Measurements from ENCODE around the gene ZFHX2. TPM values are rescaled to one million over a fixed set of nuclear protein-coding genes. Genes with fewer than 3 reads are reported as not detected.

ZFHX2 gene
- total and polyA plus RNA-seq, 9 donors, result 0.35 to 2.5 (median 1.8) TPM

DNA sequence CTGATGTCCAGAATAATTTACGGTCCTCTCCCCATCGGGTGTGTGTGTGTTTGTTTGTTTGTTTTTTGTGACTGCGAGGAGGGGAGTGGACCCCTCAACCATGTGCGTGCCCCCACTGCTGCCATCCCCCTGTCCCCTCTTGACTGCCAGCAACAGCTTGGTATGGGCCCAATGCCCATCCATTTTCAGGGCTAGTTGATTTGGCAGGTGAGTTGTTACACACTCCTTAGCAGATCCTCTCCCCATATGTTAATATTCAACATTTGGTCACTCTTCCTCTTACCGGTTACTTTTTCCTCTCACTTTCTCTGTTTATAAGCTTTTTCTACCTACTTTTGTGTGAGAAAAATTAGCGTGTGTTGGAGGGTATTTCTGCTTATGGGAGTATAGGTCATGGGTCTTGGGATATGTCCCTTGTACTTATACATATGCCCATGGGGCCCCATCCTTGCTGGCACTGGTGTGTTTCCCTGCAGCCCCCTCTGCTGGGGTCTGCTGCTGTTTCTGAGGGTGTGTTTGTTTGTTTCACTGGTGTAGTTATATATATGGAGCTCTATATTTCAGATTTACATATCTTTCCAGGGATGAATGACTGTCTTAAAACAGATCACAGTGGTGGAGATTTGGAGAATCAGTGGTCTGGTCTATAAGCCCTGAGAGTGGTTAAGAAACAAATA, 33.8 kb downstream of the ZFHX2 start:
- peaks cover 2% of the 10 kb centered on the region for H3K36me3 ChIP-seq (ENCODE audit: control insufficient read depth, insufficient read depth, low read length)
- no CpG with 5 or more reads among the region's 6 CpGs for WGBS (ENCODE audit: insufficient coverage)
- DNase-seq, result no peak
- no peaks in the 10 kb centered on the region for H3K27me3 ChIP-seq (ENCODE audit: control insufficient read depth, insufficient read depth, low read length)
- H3K27ac ChIP-seq (ENCODE audit: low read length), result no peak overlapping the region
- H3K9me3 ChIP-seq (replicated peaks; ENCODE audit: control insufficient read depth, low read depth, low read length), result no peaks in the 10 kb centered on the region
- no peak overlapping the region for H3K4me3 ChIP-seq (ENCODE audit: low read length)
- peaks cover 17% of the 10 kb centered on the region for H3K4me1 ChIP-seq (ENCODE audit: control insufficient read depth, insufficient read depth, low read length)

DNA sequence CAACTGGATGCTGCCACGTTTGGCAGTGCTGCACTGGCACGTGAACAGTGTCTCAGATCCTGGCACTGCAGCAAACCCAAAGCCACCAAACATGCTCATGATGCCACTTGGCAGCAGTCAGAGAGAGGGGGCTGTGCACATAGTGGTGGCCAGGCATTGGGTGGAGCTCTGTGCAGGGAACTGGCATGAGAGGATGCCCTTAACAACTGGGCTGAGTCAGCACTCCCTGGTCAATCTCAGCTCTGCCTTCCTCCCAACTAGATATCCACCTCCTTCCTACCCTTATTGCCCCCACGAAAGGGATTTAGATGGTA, 37.0 kb downstream of the ZFHX2 start:
- Histone ChIP-seq H3K27ac (ENCODE audit: low read length) (no peak overlapping the region), H3K9me3 (replicated peaks; ENCODE audit: control insufficient read depth, low read depth, low read length) (no peaks in the 10 kb centered on the region), H3K4me1 (ENCODE audit: control insufficient read depth, insufficient read depth, low read length) (peaks cover 19% of the 10 kb centered on the region), H3K27me3 (ENCODE audit: control insufficient read depth, insufficient read depth, low read length) (no peaks in the 10 kb centered on the region), H3K4me3 (ENCODE audit: low read length) (no peak overlapping the region), H3K36me3 (ENCODE audit: control insufficient read depth, insufficient read depth, low read length) (no peaks in the 10 kb centered on the region)
- WGBS (ENCODE audit: insufficient coverage), result 90% methylated on average over 2 of the region's 3 CpGs
- peak; percentile 46 for DNase-seq

DNA sequence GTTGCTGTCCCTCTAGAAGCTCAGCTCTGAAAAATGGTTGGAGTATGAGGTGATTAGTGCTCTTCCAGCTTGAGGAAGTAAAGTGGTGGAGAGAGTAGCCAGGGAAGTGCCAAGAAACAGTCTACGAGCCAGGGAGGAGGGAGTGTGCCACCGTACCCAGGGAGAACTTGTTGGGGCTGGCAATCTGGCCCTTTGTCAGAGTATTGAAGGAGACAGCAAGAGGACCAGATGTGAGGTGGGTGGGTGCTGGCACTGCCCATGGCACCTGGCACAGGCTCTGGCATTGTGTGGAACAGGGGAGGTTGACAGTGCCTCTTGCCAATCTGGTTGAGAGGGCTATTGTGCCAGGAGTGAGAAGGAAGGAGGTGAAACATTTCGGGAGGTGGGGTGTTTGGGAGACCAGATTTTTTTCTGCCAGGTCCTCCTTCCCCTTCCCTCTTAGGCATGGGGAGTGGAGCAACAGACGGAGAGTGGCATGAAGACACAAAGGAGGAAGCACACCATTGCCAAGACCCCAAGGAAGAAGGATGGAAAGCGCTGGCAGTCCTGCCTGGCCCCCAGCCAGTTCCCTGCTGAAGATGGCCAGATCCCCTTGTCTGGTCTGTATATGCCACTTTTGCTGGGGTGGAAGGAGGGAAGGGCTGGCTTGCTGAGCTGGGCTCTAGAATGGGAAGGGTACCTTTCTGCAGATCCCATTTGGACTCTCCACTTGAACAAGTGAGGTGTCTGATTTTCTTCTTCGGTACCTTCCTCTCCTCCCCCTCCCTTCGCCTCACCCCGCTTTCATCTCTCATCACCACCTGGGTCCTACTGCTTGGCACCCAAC, 37.5 kb downstream of the ZFHX2 start:
- 87% methylated on average over 7 of the region's 8 CpGs for WGBS (ENCODE audit: insufficient coverage)
- Histone ChIP-seq H3K4me3 (ENCODE audit: low read length) (no peak overlapping the region), H3K36me3 (ENCODE audit: control insufficient read depth, insufficient read depth, low read length) (no peaks in the 10 kb centered on the region), H3K27me3 (ENCODE audit: control insufficient read depth, insufficient read depth, low read length) (no peaks in the 10 kb centered on the region), H3K27ac (ENCODE audit: low read length) (no peak overlapping the region), H3K4me1 (ENCODE audit: control insufficient read depth, insufficient read depth, low read length) (peaks cover 19% of the 10 kb centered on the region), H3K9me3 (replicated peaks; ENCODE audit: control insufficient read depth, low read depth, low read length) (no peaks in the 10 kb centered on the region)
- no peak for DNase-seq

DNA sequence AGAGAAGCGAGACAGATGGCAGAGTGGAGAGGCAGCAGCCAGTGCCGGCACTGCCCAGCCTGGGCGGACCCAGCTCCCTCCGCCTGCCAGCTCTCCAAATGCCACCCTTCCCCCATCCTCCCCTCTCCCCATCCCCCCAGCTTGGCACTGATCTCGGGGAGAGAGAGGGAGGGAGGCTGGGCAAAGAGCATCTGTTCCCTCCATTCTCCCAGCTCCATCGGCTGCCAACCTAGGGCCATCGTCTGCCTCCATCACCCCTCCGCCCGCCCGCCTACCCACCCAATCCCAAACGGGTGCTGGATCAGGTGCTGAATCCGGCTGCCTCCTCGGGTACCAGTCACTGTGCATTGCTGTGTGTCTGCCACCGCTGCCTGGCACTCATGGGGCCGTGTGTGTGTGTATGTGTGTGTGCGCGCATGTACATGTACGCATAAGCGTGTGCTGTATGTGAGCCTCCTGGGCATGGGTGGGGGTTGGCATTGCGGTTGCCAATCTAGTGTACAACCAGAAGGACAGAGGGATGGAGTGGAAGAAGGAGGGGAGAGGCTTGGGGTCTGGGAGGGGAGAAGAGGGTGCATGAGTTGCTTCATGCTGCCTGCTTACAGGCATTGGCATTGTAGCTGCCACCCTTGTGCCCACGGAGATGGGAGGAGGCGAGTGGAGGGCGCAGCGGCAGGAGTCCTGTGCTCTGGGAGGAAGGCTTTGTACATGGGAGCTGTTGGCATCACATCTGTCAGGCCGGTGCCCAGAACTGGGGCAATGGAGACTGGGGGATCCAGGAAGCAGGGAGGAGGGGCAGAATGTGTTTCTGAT, 38.4 kb downstream of the ZFHX2 start:
- peak; percentile 63 for DNase-seq
- WGBS (ENCODE audit: insufficient coverage), result 87% methylated on average over 19 of the region's 25 CpGs
- H3K4me1 ChIP-seq (ENCODE audit: control insufficient read depth, insufficient read depth, low read length), result peaks cover 19% of the 10 kb centered on the region
- no peak overlapping the region for H3K27ac ChIP-seq (ENCODE audit: low read length)
- H3K36me3 ChIP-seq (ENCODE audit: control insufficient read depth, insufficient read depth, low read length), result no peaks in the 10 kb centered on the region
- no peaks in the 10 kb centered on the region for H3K9me3 ChIP-seq (replicated peaks; ENCODE audit: control insufficient read depth, low read depth, low read length)
- no peak overlapping the region for H3K4me3 ChIP-seq (ENCODE audit: low read length)
- no peaks in the 10 kb centered on the region for H3K27me3 ChIP-seq (ENCODE audit: control insufficient read depth, insufficient read depth, low read length)

DNA sequence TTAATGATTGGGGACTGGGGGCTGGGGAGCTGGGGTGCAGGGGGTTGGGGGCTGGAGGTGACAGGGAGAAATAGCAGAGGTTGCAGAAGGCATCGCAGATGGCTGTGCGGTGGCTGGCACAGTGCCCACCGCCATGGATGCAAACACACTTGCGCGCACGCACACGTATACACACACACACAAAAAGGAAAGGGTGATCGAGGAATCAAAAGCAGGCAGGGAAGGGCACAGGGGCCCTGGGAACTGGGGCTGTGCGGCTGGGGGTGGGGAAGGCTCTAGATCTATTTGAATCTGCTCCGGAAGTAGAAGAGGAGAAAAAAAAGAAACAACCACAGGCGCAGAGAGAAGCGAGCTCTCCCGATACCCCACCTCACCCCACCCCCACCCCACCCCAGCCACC, 39.4 kb downstream of the ZFHX2 start:
- peaks cover 19% of the 10 kb centered on the region for H3K4me1 ChIP-seq (ENCODE audit: control insufficient read depth, insufficient read depth, low read length)
- H3K4me3 ChIP-seq (ENCODE audit: low read length), result no peak overlapping the region
- H3K27me3 ChIP-seq (ENCODE audit: control insufficient read depth, insufficient read depth, low read length), result no peaks in the 10 kb centered on the region
- no peaks in the 10 kb centered on the region for H3K36me3 ChIP-seq (ENCODE audit: control insufficient read depth, insufficient read depth, low read length)
- WGBS (ENCODE audit: insufficient coverage), result no CpG with 5 or more reads among the region's 13 CpGs
- H3K9me3 ChIP-seq (replicated peaks; ENCODE audit: control insufficient read depth, low read depth, low read length), result no peaks in the 10 kb centered on the region
- H3K27ac ChIP-seq (ENCODE audit: low read length), result no peak overlapping the region
- no peak for DNase-seq

DNA sequence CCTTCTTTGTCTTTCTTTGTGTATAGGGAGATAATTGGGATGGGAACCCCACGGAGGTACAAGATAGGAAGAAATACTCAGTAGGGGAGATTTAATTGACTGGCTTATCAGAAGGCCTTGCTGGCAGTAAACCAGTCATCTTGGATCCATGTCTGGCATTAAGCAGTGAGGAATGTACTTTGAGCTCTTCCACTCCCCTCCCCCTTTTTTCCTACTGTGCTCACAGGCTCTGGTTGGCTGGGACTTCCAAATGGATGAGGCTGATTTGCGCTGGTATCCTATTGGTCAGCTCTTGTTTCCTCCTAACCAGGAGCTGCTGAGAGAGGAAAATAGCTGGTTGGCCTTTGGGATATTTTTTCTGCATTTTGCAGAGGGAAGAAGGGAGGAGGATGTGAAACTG, 57.3 kb downstream of the ZFHX2 start:
- WGBS (ENCODE audit: insufficient coverage), result no CpG with 5 or more reads among the region's 2 CpGs
- Histone ChIP-seq H3K4me1 (ENCODE audit: control insufficient read depth, insufficient read depth, low read length) (no peaks in the 10 kb centered on the region), H3K27me3 (ENCODE audit: control insufficient read depth, insufficient read depth, low read length) (no peaks in the 10 kb centered on the region), H3K27ac (ENCODE audit: low read length) (no peak overlapping the region), H3K4me3 (ENCODE audit: low read length) (no peak overlapping the region), H3K36me3 (ENCODE audit: control insufficient read depth, insufficient read depth, low read length) (no peaks in the 10 kb centered on the region), H3K9me3 (replicated peaks; ENCODE audit: control insufficient read depth, low read depth, low read length) (no peaks in the 10 kb centered on the region)
- peak; percentile 28 for DNase-seq

DNA sequence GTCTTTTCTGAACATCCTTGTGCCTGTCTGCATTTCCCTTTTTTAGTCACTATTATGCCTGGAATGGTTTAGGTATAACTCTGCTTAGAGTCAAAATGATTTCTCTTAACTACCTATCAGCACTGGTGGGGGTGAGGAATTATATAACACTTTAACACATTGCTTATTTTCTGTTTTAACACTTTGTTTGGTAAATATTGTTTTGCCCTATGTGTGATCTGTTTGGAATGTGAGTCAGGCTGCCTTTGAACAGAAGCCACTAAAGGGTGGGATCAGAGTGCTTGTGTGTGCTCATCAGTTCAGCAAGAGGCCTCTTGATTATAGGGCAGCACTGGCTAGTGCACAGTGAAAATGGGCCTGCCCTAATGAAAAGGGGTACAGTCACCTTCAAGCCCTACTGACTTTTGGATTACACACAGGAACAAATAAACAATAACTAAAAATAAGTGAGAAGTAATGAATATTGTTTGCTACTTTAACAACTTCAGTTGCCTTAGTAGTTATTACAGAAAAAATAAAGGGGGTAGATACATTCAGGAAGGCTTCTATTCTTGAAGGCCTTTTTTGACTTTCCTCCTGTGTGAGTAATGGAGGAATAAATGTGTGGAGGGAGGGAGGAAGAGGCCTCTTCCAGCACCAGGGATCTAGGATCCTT, 58.8 kb downstream of the ZFHX2 start:
- no peak for DNase-seq
- Histone ChIP-seq H3K4me1 (ENCODE audit: control insufficient read depth, insufficient read depth, low read length) (no peaks in the 10 kb centered on the region), H3K4me3 (ENCODE audit: low read length) (no peak overlapping the region), H3K36me3 (ENCODE audit: control insufficient read depth, insufficient read depth, low read length) (peaks cover 4% of the 10 kb centered on the region), H3K27ac (ENCODE audit: low read length) (no peak overlapping the region), H3K27me3 (ENCODE audit: control insufficient read depth, insufficient read depth, low read length) (no peaks in the 10 kb centered on the region), H3K9me3 (replicated peaks; ENCODE audit: control insufficient read depth, low read depth, low read length) (no peaks in the 10 kb centered on the region)

DNA sequence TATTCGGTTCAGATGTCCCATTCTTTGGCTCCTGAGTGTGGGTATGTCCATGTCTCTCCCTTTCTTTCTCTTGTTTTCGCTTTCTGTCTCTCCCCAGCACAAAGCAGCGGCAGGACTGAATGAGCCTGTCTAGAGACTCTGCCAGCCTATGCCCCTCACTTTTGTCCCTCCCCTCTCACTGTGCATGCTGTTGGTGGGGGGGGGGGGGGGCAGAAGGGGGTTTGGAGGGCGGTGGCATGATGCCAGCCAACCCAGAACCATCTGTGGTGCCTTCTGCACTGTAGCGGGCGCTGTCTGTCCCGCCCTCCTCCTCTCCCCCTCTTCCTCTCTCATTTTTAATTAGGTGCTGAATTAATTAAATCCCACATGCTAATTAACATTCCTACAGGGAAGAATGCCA, 64.3 kb downstream of the ZFHX2 start:
- Histone ChIP-seq H3K27ac (ENCODE audit: low read length) (no peak overlapping the region), H3K9me3 (replicated peaks; ENCODE audit: control insufficient read depth, low read depth, low read length) (no peaks in the 10 kb centered on the region), H3K27me3 (ENCODE audit: control insufficient read depth, insufficient read depth, low read length) (no peaks in the 10 kb centered on the region), H3K4me1 (ENCODE audit: control insufficient read depth, insufficient read depth, low read length) (no peaks in the 10 kb centered on the region), H3K36me3 (ENCODE audit: control insufficient read depth, insufficient read depth, low read length) (peaks cover 36% of the 10 kb centered on the region), H3K4me3 (ENCODE audit: low read length) (no peak overlapping the region)
- no peak for DNase-seq
- no CpG with 5 or more reads among the region's 7 CpGs for WGBS (ENCODE audit: insufficient coverage)

DNA sequence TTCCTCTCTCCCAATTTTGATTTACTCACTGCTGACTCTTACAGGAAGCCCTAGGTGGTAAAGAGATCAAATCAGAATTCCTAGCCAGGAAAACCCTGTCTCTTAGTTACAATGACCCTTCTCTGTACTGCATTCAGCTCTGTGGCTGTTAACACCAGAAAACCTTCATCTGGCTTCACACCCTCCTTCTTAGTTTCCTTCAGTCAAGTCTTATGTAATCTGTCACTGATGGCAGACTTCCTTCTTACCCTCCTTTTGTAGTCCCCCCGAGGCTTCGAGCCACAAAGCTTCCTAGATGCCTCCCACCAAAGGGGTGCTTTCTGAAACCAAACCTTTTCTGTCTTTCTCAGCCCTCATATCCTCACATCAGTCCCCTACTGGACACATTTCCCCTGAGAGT, 65.5 kb downstream of the ZFHX2 start:
- 60% methylated on average over 1 of the region's 2 CpGs for WGBS (ENCODE audit: insufficient coverage)
- Histone ChIP-seq H3K4me1 (ENCODE audit: control insufficient read depth, insufficient read depth, low read length) (no peaks in the 10 kb centered on the region), H3K27ac (ENCODE audit: low read length) (no peak overlapping the region), H3K27me3 (ENCODE audit: control insufficient read depth, insufficient read depth, low read length) (no peaks in the 10 kb centered on the region), H3K36me3 (ENCODE audit: control insufficient read depth, insufficient read depth, low read length) (peaks cover 40% of the 10 kb centered on the region), H3K9me3 (replicated peaks; ENCODE audit: control insufficient read depth, low read depth, low read length) (no peaks in the 10 kb centered on the region), H3K4me3 (ENCODE audit: low read length) (no peak overlapping the region)
- no peak for DNase-seq

DNA sequence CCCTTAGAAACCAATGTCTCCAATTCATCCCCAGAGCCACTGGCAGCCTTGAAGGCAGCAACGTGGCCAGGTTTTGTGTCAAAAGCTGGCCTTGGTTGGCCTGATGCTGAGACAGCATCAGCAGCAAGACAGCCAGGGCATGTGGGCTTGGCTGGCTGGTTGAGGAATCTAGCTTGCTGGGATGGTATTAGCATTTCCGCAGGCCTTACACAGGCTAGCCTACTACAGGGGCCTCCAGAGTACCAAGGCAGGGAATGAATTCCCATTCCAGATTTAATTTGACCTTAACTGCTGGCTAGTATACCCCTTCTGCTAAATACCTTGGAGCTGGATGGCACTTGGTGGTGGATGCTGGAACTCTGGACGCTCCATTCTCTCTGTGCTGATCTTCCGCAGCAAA, 66.2 kb downstream of the ZFHX2 start:
- peaks cover 42% of the 10 kb centered on the region for H3K36me3 ChIP-seq (ENCODE audit: control insufficient read depth, insufficient read depth, low read length)
- WGBS (ENCODE audit: insufficient coverage), result no CpG with 5 or more reads among the region's 4 CpGs

More for the DNA sequence above, 66.2 kb downstream of the ZFHX2 start:
- no peaks in the 10 kb centered on the region for H3K4me1 ChIP-seq (ENCODE audit: control insufficient read depth, insufficient read depth, low read length)
- H3K4me3 ChIP-seq (ENCODE audit: low read length), result no peak overlapping the region
- H3K27me3 ChIP-seq (ENCODE audit: control insufficient read depth, insufficient read depth, low read length), result no peaks in the 10 kb centered on the region
- no peak for DNase-seq
- no peak overlapping the region for H3K27ac ChIP-seq (ENCODE audit: low read length)
- no peaks in the 10 kb centered on the region for H3K9me3 ChIP-seq (replicated peaks; ENCODE audit: control insufficient read depth, low read depth, low read length)
